Measurements from ENCODE around the gene SCAMP3.
"Not testable (repeated sequence)": the region's sequence is repeated elsewhere in the genome, so short reads cannot be mapped to it uniquely, and the experiment has no call there.

The SCAMP3 gene

DNA sequence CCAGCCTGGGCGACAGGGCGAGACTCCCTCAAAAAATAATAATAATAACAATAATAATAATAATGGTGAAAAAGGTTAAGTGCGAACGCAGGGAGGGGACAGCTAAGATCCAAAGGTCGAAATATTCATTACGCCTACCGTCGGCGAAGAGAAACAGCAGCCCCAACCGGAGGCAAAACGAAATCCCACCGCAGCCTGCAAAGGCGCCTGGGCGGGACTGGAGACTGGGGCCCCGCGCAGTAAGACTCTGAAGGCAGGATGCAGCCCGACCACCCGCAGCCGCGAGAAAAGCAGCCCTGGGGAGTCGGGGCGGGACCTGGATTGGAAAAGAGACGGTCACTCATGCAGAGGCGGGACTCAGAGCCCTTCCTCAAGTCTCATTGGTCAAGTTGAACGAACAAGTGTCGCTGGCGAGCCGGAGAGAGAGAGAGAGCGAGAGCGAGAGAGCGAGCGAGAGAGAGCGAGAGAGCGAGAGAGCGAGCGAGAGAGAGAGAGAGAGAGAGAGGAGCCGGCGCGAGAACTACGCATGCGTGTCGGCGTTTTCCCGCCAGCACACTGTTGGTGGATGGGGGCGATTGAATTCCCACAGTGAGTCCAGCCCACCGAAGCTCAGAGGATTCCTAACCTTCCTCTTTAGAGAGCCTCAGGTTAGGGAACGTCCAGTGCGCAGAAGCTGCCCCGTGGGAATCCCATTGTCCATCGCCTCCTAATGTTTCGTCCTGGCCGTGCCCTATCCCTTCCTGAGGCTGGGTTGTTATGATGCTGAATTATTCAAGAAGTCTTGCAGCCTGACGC is 17.6 kb downstream of the SCAMP3 start:
- in situ Hi-C loops (cut with MboI; ENCODE audit: low sequenced_read_pairs, unreplicated experiment), result no loop called here
- peak; percentile 95 for DNase-seq (ENCODE audit: low spot score)
- TF ChIP-seq, protein P1, sequence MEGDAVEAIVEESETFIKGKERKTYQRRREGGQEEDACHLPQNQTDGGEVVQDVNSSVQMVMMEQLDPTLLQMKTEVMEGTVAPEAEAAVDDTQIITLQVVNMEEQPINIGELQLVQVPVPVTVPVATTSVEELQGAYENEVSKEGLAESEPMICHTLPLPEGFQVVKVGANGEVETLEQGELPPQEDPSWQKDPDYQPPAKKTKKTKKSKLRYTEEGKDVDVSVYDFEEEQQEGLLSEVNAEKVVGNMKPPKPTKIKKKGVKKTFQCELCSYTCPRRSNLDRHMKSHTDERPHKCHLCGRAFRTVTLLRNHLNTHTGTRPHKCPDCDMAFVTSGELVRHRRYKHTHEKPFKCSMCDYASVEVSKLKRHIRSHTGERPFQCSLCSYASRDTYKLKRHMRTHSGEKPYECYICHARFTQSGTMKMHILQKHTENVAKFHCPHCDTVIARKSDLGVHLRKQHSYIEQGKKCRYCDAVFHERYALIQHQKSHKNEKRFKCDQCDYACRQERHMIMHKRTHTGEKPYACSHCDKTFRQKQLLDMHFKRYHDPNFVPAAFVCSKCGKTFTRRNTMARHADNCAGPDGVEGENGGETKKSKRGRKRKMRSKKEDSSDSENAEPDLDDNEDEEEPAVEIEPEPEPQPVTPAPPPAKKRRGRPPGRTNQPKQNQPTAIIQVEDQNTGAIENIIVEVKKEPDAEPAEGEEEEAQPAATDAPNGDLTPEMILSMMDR (IDR thresholded peaks at IDR 0.05; ENCODE audit: borderline replicate concordance, control extremely low read depth, extremely low read depth, insufficient read depth, missing control alignments), result peak; percentile 46

DNA sequence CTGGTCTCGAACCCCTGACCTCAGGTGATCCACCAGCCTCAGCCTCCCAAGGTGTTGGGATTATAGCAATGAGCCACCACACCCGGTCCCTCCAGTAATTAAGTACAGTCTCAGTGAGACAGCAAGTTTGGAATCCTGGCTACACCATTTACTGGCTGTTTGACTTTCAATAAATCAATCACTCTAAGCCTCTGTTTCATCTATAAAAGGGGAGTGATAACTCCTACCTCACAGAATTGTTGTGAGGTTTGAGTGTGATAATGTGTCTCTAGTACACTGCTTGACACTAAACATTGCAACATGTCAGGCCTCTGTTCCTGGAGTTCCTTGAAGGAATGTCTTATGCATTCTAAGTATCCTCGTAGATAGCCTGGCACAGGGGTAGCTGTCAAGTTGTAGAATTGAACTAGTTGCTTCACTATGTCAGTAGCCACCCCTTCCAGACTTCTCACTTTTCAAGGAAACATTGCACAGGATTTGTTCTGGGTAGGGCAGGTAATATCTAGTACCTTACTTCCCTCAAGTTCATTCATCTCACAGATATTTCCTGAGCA is 19.3 kb downstream of the SCAMP3 start:
- DNase-seq (ENCODE audit: low spot score), result no peak
- in situ Hi-C loops (cut with MboI; ENCODE audit: low sequenced_read_pairs, unreplicated experiment), result no loop called here
- TF ChIP-seq, protein P1 (IDR thresholded peaks at IDR 0.05; ENCODE audit: borderline replicate concordance, control extremely low read depth, extremely low read depth, insufficient read depth, missing control alignments), result no peak

DNA sequence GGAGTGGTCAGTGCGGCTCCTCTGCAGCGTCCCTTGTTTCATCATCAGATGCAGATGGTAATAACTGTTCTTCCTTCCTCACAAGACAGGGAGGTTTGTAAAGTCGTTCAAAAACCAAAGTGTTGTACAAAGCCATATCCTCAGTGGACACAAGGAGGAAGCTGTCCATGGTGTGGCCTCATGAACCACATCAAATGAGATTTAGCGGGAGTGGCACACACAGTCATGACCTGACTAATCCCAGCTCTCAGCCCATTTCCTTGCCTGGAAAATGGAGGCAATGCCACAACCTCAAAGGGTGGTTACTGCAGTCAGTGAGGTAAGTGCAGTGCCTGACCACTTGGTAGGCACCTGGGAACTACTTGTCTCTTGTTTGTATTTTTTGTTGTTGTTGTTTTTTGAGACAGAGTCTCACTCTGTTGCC is 20.3 kb downstream of the SCAMP3 start:
- in situ Hi-C loops (cut with MboI; ENCODE audit: low sequenced_read_pairs, unreplicated experiment), result no loop called here
- TF ChIP-seq, protein P1 (IDR thresholded peaks at IDR 0.05; ENCODE audit: borderline replicate concordance, control extremely low read depth, extremely low read depth, insufficient read depth, missing control alignments), result no peak
- DNase-seq (ENCODE audit: low spot score), result no peak

DNA sequence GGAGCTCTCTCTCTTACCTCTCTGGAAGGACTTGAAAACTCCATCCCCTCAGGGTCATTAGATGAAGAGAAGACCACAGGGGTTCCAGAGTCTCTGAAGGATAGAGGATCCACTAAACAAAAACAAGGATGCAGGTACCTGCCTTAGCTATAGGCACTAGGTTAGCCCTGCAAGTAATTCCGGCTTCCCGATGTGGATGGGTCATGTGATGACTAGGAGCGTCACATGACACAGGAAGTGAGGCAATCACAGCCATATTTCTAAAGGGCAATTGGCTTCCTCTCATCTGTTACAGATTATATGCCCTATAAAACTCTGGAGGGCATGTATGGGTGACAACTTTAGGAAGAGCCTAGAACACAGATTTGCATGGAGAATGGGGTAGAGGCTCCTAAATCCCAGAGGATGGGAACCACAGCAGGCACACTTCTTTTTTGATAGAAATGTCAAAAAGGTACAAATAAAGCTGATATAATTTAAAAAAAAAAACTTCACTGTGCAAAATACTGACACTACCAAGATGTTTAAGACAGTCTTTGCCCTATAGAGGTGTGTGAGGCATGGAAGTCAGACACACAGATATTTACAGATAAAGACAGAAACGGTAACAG is 21.0 kb downstream of the SCAMP3 start:
- in situ Hi-C loops (cut with MboI; ENCODE audit: low sequenced_read_pairs, unreplicated experiment), result no loop called here
- TF ChIP-seq, protein P1 (IDR thresholded peaks at IDR 0.05; ENCODE audit: borderline replicate concordance, control extremely low read depth, extremely low read depth, insufficient read depth, missing control alignments), result no peak
- DNase-seq (ENCODE audit: low spot score), result peak; percentile 78

DNA sequence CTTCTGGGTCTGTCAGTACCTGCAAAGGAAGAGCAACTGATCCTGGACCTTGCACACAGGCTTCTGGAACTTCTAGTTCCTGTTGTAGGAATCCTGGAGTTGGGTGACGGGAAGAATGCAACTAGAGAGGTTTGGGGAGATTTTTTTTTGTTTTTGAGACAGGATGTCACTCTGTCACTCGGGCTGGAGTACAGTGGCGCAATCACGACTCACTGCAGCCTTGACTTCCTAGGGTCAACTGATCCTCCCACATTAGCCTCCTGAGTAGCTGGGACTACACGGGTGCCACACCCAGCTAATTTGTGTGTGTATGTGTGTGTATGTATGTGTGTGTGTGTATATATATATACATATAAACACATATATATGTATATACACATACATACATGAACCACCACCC is 25.7 kb downstream of the SCAMP3 start:
- in situ Hi-C loops (cut with MboI; ENCODE audit: low sequenced_read_pairs, unreplicated experiment), result no loop called here
- no peak for DNase-seq (ENCODE audit: low spot score)

DNA sequence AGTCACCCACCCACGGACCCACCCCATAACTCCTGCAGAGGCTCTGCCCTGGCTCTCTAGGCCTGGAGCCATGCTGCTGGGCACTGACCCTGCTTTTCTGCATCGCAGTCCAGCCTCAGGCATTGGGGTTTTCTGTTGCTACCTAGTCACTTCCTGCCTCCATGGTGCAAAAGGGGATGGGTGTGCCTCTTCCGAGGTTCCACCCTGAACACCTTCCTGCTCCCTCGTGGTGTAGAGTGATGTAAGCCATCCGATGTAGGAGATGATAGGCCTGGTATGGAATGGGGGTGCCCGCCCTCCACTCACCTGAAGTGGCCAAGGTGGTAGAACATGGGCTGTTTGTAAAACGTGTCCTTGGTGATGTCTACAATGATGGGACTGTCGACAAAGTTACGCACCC is 26.8 kb downstream of the SCAMP3 start:
- DNase-seq (ENCODE audit: low spot score); in situ Hi-C loops (cut with MboI; ENCODE audit: low sequenced_read_pairs, unreplicated experiment): not testable (repeated sequence)

More for the DNA sequence above, 25.7 kb downstream of the SCAMP3 start:
- TF ChIP-seq, protein P1 (IDR thresholded peaks at IDR 0.05; ENCODE audit: borderline replicate concordance, control extremely low read depth, extremely low read depth, insufficient read depth, missing control alignments), result no peak

DNA sequence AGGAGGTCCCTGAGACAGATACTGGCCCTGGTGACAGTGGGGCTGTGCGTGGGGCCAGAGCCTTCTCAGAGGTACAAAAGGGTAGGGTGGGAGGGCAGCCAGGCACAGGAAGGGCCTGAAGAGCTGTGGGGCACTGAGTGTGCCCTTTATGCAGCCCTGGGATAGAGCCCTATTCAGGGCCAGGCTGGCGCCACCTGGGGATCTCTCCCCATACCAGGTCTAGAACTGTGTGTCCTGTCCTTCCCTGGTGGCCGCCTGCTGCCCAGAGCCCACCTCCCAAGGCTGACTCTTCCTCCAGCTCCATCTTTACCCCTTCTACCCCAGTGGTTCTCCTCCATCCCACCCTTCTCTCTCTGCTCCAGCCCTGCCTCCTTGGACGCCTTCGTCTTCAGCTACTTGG is 28.7 kb downstream of the SCAMP3 start:
- in situ Hi-C loops (cut with MboI; ENCODE audit: low sequenced_read_pairs, unreplicated experiment); DNase-seq (ENCODE audit: low spot score): not testable (repeated sequence)

DNA sequence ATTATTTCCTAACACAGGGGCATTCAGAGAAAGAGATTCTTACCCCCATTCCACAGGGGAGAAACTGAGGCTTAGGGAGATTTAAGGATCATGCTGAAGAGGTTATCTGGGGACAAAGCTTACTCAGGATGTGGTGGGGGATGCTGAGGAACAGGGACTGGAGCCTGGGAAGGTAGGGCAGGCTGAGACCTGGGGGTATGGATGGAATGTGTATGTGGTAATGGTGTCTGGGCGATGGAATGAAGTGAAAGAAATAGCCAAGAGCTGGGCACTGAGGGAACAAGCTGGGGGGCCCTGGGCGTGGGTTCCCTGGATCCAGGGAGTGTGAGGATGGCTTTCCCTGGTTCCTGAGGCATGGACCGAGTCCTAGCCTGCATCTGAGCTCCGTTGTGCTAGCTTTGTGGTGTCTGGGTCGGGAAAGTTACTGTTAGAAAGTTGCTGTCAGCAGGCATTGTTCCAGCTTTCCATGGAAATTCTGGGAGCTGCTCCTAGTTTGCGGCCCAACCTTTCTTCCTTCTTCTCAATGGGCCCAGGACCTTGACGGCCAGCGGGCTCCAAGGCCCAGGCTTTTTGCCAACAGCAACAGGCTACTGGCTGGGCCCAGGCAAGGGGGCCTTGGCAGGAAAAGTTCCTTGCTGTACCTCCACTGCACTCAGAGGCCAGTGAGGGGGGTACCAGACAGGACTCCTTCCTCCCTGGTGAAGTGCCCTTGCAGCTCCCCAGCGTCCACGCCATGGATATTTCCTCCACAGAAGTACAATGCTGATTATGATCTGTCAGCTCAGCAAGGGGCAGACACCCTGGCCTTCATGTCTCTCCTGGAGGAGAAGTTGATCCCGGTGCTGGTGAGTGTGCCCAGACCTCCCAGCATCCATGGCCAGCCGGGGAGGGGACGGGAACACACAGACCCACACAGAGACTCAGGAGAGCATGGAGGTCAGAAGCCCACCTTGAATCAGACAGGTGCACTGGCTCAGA is 29.9 kb downstream of the SCAMP3 start:
- DNase-seq (ENCODE audit: low spot score); in situ Hi-C loops (cut with MboI; ENCODE audit: low sequenced_read_pairs, unreplicated experiment): not testable (repeated sequence)

DNA sequence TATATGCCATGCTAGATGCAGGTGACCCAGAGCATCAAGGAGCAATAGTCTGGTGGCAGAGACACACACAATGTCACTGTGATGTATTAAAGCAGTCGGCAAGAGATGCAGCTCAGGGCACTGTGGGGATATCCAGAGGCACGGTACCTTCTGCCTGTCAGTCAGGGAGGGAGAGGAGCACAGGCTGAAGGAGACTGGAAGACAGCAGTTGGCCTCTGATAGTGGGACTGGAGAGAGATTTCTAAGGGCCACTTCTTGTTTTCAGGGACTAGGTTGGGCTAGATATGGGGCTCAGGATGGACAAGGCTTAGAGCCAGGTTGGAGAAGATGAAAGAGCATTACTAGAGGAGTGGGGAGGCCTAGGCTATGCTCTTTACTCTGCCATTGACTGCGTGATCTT is 30.9 kb downstream of the SCAMP3 start:
- in situ Hi-C loops (cut with MboI; ENCODE audit: low sequenced_read_pairs, unreplicated experiment), result not testable (repeated sequence)

More for the DNA sequence above, 30.9 kb downstream of the SCAMP3 start:
- DNase-seq (ENCODE audit: low spot score), result not testable (repeated sequence)

Measured in GM13976 (cell line).